NOMO-1 treated with DMSO at 0.1 percent for 48 hours (cell line): ENCODE measurements around the gene TMEM229B.
"Not testable (repeated sequence)": the region's sequence is repeated elsewhere in the genome, so short reads cannot be mapped to it uniquely, and the experiment has no call there.

Experiments
- DNase-seq: peaks from one replicate; lab custom pipeline; 2025; ENCODE audit not compliant: unreplicated experiment; lab: John Stamatoyannopoulos, UW

TMEM229B gene

DNA sequence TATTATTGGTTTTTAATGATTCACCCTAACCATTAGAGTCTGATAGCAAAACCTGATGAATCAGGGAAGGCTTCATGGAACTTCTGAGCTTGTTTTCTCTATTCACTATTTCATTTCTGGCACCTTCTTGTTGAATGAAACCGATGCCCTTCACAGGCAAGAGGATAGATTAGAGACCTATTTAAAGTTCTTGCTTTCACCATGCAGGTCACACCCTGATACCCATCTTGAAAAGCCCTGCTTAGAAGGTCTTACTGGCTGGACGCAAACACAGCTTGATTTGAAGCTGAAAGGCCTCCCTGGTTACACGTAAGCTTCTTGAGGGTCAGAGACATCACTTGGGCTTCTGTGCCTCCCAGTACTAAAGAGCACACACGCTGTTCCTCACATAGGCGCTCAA lies 29.2 kb downstream of the TMEM229B start:
- DNase-seq: no peak

DNA sequence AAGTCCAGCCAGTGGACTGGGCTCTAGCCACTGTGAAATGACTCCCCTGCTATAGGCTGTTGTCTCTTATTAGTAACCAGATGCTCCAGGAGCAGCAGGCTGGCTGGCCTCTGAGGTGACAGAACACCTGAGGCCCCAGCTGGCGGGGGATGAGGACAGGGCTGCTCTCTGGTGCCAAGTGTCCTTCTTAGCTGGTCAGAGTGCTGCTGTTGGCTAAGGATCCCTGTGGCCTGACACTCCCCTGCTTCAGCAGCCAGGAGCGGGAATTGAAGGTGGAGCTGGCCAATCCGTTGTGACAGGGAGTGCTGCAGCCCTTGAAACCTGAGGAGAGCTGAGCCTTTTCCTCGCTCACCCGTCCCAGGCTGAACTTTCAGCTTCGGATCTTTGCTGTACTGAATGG lies 30.7 kb downstream of the TMEM229B start:
- no peak for DNase-seq

DNA sequence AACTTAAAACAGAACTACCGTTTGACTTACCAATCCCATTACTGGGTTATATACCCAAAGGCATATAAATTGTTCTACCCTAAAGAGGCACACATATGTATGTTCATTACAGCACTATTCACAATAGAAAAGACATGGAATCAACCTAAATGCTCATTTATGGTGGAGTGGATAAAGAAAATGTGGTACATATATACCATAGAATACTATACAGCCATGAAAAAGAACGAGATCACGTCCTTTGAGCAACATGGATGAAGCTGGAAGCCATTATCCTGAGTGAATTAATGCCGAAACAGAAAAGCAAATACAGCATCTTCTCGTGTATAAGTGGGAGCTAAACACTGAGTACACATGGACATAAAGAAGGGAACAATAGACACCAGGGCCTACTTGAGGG lies 31.8 kb downstream of the TMEM229B start:
- no peak for DNase-seq

DNA sequence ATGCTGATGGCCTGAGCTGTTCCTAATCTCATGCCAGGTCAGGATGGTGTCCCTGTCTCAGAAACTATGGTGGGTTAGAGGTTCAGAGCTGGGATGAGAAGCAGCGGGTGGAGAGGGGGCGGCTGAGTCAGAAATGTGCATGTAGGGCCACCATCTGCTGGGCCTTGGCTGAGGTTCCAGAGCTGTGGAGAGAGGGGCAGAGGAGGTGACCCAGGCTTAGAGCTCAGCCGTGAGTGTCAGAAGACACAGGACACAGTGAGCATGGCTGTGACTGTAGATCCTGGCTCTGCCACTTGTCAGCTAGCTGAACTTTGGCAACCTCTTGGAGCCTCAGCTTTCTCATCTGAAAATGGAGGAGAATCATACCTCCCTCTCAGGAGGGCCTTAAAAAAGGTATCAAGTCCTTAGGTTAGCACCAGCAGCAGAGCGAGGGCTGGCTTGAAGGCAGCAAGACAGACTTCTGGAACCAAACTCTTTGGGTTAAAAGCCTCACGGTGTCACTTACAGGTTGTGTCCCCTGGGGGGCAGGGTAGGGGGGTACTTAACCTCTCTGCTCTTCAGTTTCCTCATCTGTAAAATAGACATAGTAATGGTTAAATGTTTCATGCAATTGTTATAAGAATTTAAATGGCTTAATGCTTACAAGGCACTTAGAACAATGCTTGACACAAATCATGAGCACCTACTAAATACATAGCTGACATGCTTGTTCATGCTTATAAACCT lies 34.8 kb downstream of the TMEM229B start:
- DNase-seq: no peak

DNA sequence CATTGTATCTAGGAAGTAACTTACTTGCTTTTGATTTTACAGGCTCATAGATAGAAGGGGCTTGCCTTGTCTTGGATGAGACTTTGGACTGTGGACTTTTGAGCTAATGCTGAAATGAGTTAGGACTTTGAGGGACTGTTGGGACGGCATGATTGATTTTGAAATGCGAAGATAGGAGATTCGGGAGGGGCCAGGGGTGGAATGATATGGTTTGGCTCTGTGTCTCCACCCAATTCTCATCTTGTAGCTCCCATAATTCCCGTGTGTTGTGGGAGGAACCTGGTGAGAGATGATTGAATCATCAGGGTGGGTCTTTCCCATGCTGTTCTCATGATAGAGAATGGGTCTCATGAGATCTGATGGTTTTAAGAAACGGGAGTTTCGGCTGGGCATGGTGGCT lies 36.9 kb downstream of the TMEM229B start:
- not testable (repeated sequence) for DNase-seq

DNA sequence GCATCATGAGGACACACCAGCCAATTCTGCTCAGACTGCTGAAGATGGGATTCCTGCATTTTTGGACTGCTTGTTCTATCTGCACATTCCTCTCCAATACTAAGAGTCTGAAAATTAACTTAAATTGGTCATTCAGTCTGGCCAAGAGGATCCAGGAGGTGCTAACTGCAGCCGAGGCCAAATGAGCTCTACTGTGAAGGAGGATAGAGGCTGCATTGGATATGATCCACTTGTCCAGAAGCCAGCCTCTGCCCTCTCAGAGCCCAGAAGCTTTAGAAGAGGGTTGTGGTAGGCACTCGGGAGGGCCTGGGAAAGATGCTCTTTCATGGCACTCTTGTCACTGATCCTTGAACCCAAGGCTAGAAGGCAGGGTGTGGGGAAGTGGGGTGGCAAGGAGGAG lies 39.4 kb downstream of the TMEM229B start:
- DNase-seq: no peak

DNA sequence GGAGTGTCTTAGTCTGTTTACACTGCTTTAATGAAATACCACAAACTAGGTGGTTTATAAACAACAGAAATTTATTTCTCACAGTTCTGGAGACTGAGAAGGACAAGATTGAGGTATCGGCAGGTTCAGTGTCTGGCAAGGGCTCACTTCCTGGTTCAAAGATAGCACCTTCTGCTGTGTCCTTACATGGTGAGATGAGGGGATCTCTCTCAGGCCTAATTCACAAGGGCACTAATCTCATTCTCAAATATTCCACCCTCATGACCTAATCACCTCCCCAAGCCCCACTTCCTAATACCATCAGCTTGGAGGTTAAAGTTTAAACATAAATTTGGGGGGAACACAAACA lies 41.5 kb downstream of the TMEM229B start:
- no peak for DNase-seq

DNA sequence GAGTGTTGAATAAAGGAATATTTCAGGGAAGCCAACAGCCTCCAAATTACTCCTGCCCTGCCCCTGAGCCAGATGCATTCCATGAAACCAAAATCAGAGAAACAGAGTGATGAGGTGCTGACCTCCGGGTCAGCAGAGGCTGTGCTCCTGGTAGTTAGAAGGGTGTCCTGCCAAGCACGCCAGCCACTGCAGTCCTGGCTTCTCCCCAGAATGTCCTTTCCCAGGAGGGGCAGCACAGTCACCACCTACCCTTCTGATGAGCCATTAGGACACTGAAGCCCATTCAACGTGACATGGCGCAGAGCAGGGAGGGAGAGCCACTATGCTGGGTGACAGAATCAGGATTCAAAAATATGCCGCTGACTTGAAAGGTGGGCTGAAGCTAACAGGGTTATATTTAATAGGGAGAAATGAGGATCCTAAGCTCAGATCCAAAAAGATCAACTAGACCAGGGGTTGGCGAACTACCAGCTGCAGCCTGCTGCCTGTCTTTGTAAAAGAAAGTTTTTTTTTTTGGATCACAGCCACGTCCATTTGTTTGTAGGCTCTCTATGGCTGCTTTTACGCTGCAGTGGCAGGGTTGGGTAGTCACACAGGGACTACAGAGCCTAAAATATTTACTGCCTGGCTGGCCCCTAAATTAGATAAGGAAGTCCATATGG lies 42.0 kb downstream of the TMEM229B start:
- no peak for DNase-seq

DNA sequence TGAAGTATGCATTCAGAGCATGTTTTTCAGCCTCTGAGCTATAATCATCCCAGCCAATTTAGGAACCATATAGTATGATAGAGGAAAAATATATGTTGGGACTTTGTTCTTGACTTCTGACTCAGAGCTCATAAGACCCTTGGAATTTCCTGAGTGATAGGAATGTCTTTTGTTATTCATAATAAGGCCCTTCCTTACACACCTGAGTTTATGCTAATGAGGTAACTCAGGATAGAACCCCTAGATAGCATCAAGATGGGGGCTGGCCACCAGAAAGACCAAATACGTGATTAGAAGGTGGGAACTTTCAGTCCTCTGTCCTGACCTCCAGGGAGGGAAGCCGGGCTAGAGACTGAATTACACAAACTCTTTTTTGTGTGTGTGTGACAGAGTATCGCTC lies 44.1 kb downstream of the TMEM229B start:
- DNase-seq: no peak

DNA sequence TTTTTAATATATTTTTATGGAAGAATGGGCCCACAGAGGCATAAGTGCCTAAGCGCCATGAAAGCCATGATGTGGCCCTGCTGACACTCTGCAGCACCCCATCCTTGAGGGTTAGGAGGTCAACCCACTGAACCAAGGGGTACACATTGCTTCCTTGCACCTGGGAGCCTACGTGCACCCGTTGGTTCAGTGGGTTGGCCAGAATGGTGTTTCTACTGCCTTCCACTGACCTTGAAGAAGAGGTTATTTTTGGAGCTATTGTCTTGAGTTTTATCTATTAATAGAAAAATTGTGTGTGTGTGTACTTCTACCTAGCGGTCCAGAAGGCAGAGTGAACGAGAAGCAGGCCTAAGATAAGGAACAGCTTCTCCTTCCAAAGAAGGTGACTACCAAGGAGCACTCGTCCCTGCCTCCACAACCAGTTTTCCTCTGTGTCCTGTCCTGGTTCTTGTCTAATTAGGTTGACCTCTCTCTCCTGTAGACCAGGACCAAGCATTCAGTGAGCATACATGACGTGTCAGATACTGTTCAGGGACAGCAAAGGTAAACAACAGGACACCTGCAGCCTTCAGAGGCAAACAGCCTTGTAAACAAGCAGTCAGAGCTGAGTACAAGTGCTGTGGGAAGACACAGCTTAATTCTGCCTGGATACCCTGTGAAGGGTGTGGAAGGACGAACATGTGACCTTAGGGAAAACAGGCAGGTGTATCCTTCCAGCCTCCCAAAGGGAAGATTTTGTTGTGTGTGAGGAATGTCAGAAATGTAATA lies 46.2 kb downstream of the TMEM229B start:
- DNase-seq: no peak

DNA sequence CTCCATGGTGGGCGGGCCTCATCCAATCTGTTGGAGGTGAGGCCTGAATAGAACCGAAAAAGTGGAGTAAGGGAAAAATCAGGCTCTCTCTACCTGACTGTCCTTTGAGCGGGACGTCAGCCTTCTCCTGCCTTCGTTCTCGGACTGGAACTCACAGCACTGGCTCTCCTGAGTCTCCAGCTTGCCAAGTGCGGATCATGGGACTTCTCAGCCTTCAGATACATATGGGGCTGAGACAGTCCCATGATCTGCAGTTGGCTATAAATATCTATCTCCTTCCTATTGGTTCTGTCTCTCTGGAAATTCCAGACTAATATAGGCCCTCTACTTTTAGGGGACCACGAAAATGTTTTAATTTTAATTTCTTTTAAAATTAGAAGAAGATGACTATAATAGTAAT lies 46.8 kb downstream of the TMEM229B start:
- no peak for DNase-seq

DNA sequence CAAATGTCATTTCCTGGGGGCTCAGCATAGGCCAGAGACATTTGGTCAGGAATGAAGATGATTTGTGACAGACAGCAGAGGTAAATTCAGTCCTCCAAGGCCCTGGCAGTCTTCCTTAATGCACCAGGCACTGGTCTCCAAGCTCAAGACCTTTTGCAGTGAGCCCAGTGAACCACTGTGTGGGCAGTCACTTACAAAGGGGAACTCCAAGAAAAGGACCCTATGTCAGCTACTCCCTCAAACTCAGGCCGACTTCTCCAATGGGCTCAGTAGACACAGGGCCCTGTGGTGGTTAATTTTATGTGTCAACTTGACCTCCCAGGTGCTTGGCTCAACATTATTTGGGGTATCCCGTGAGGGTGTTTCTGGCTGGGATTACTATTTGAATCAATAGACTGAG lies 47.3 kb downstream of the TMEM229B start:
- DNase-seq: no peak

DNA sequence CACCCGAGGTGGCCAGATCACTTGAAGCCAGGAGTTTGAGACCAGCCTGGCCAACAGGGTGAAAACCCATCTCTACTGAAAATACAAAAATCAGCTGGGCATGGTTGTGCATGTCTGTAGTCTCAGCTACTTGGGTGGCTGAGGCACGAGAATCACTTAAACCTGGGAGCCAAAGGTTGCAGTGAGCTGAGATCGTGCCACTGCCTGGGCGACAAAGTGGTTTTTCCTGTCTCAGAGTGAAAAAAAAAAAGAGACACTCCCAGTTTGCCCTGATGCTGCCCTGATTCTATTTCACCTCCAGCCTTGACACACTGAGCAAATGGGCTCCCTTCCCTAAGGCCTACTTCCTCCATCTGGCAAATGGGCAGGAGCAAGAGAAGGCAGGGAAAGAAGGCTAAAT lies 48.0 kb downstream of the TMEM229B start:
- no peak for DNase-seq

DNA sequence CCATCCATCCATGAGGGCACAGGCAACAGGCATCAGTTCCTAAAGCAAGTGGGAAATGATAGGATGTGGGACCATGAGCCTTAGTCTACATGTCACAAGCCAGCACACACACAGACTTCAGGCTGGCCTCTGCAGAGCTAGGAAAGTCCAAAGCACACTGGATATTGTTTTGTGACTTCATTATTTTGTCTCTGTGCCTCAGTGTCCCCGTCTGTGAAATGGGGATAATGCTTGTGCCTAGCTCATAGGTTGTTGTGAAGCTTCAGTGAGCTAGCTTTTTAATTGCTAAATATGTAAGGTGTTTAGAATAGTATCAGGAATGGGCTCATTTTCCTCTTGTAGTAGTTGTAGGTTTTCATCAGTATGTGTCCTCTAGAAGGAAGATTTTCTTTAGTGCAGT lies 49.6 kb downstream of the TMEM229B start:
- no peak for DNase-seq

DNA sequence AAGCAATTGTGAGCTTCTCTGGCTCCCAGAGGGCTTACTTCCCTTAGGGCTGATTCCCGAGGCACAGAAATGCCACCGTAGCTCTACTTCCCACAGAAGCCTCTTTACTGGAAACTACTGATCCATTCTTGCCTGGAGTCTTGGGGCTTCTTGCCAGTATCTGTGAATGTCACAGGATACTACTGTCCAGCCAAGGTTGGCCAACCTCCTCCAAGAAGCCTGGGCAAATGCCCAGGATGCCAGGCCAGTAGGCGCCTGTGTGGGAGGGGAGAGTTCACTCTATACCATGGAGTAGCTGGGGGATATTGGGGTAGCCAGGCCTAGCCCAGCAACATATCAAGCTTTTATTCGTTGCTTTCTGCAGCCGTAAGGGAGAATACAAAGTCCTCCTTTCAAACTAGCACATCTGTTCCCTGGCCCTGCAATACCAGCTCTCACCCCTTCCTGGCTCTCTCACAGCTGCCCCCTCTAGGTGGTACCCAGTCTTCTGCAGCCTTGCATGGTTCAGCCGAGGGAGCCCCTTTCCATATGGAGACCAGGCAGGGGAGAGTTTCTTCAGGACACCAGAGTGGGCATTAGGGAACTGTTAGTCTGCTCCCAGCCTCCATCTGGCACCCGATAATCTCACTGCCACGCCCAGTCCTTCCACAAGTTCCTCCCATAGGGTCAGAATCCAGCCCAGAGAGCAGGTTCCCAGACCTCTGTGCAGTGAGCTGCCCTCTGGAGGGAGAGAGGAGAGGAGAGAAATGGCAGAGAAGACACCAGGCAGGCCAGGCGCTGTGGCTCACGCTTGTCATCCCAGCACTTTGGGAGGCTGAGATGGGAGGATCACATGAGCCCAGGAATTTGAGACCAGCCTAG lies 52.3 kb downstream of the TMEM229B start:
- DNase-seq: no peak

DNA sequence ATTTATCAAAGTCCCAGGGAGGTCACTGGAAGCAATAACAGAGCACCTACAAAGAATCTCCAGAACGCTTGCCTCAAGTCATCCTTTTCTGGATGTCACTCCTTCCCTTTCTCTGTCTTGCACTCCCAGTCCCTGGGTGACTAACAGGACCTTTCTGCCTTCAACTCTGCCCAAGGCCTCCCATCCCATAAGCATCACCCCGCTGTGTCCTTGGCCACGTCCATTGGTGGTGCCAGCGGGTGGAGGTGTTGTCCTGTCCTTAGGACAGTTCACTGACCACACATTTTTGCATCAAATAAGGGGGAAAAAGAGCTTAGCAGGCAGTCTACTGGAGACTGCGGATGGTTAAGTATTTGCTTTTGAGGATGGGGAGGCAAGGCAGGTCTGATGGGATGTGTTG lies 52.9 kb downstream of the TMEM229B start:
- DNase-seq: no peak

DNA sequence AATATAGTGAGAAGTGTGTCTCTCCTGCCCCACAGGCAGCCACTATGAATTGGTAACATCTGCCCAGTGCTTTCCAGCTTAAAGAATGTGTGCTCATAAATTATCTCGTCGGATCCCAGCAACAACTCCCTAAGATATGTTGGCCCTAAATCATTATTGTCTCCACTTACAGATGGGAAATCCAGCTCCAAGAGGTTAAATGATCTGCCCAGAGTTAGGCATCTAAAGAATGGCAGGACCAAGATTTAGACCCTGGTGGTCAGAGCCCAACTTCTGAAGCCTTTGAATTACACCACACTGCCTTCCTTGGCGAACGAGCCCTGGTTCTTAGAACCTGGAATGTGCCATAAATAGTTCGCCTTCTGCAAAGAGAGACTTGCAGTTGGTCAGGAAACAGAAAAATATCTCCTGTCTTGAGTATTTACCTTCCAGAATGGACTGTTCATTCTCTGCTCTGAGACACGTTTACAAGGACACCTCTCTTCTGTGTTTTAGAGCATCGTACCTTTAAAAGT lies 56.4 kb downstream of the TMEM229B start:
- DNase-seq: no peak

DNA sequence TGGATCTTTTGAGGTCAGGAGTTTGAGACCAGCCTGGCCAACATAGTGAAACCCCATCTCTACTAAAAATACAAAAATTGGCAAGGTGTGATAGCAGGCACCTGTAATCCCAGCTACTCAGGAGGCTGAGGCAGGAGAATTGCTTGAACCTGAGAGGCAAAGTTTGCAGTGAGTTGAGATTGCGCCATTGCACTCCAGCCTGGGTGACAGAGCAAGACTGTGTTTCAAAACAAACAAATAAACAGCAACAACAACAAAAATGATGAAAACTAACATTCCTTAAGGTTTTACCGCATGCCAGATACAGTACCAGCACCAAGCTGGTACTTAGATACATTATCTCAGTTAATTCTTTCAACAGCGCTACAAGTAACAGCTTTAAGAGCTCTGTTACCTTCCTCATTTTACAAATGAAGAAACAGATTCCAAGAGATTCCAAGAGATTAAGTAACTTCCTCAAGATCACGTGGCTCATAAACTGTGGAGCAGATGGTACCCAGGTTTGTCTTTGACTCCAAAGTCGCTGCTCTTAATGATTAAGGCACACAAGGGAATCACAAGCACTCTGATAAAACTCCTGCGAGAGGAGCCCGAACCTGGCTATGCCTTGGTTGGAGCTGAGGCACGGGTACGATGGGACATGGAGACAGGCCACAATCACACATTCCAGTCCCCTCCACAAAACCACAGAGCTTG lies 58.9 kb downstream of the TMEM229B start:
- DNase-seq: no peak

DNA sequence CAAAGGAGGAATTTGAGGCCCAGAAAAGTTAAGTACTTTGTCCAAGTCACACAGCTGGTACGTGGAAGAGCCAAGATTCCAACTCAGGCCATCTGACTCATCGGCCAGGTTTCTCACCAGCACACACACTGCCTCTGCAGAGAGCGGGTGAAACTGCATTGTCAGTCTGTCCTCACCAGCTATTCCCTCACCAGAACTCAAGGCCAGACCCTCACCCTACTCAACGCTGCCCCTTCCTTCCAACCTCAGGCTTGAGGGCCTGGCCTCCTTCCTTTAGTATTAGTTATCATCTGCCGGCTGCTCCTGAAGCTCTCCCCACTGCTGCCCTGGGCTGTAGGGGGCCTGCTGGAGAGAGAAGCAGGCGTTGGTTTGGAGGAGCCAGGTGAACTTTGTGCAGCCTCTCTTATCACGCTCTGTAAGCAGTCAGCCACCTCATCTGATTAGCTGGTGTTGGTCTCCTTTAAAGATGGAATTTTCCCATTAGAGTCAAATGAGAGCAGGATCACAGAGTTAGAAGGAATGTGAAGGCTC lies 60.0 kb downstream of the TMEM229B start:
- no peak for DNase-seq

DNA sequence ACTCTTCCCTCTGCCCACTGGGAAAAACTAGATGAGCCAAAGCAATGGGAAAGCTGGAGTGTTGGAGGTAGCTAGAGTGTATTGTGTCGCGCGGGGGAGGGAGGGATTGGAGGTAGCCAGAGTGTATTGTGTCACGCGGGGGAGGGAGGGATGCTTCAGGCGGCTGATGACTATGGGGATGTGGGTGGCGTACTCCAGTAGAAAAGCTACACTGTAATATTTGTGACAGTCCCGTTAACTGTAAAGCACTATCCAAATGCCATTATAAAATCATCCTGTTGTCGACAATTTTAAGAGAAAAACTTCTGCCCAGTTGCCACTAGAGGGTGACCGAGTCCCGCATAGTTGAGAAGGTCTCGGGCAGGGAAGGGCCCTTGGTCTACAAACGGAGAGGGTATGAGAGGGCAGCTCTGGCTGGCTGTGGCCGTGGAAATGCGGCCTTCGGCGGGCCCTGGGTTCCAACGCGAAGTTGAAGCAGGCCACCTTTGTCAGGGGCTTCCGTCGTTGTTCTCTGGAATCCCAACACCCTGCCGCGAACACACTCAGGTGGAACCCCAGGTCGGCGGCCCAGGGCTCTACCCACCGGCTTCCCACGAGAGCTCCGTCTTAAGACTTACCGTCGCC lies 61.4 kb downstream of the TMEM229B start:
- DNase-seq: peak; percentile 71
